Fibroblast of skin of right quadriceps (primary cell): ENCODE data around the gene HES6.

Experiments used
- DNase-seq: peaks from one replicate; pipeline ENCODE4 v3.0.0-alpha.2; 2013

HES6 gene

DNA sequence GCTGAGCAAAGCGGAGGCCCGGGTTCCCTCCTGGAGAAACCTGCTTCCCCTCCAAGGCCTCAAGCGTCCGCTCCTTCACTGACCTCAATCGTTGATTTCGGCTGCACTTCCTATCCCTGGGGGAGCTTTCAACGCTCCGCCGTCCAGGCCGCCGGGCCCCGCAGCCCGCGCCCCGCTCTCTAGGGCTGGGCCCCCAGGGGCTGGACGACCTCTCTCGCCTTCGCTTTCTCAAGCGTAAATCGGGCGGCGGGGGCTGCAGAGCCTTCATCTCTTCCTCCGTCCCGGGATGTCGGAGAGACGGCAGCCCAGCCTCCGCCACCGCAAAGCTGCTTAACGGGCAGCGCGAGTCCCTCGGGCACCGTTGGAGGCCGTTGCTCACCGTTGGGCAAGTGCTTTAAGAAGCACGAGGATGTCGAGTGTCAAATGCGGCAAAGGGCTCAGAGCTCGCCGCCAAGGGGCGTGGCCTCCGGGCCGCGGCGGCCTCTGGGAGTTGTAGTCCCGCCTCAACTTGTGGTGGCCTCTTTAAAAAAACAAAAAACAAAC lies 8.5 kb downstream of the HES6 start:
- peak; percentile 30 for DNase-seq

DNA sequence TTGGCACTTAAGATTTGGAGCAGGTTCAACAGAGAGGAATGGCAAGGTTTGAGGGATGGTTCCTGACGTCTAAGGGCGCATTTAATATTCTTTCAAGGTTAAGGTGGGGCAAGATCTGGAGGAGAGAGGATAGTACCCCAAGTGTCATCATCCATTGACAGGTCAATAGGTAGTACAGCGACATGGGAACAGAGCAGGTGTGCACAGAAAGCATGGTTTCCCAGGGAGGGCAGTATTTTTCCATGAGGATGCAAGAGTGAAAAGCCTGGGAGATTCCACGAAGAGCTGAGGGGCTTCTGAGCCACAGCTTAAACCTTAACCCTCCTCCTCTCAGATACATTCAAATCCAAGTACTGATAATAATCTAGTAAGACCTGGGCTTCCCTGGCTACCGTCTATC lies 9.1 kb downstream of the HES6 start:
- no peak for DNase-seq

DNA sequence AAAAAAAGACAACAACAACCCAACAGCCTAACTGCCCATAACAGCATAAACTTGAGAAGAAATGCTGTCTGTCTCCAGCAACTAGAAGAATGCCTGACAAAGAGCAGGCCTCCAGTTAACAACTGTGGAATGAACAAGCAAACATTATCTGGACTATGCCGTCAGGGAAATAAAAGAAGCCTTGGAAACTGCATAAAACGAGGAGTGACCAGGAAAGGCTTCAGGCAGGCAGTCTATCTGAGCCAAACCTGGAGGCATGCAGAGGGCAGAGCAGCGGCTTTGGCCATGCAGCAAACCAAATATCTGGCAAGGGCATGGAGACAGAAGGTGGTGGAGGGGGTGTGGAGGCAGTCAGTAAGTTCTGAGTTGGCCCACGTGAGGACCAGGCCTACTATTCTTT lies 11.1 kb downstream of the HES6 start:
- no peak for DNase-seq

DNA sequence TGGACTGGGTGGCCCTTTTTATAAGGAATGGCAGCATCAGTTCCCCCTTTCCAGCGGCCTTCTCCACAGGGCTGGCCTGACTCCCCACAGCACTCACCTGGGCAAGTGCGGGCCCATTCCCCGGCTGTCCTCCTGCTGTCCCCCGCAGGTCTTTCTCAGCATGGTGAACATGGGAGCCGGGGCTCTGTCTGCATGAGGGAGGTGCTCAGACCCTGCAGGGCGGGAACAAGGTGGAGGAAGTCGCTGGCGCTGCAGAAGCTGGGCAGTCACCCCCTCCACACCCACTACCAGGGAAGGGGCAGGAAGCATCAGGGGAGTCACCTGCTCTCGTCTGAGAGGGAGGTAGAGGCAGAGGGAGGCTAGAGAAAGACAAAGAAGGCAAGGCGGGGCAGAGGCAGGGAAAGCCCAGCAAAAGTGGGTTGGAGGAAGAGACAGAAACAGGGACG lies 12.2 kb downstream of the HES6 start:
- DNase-seq, result no peak

DNA sequence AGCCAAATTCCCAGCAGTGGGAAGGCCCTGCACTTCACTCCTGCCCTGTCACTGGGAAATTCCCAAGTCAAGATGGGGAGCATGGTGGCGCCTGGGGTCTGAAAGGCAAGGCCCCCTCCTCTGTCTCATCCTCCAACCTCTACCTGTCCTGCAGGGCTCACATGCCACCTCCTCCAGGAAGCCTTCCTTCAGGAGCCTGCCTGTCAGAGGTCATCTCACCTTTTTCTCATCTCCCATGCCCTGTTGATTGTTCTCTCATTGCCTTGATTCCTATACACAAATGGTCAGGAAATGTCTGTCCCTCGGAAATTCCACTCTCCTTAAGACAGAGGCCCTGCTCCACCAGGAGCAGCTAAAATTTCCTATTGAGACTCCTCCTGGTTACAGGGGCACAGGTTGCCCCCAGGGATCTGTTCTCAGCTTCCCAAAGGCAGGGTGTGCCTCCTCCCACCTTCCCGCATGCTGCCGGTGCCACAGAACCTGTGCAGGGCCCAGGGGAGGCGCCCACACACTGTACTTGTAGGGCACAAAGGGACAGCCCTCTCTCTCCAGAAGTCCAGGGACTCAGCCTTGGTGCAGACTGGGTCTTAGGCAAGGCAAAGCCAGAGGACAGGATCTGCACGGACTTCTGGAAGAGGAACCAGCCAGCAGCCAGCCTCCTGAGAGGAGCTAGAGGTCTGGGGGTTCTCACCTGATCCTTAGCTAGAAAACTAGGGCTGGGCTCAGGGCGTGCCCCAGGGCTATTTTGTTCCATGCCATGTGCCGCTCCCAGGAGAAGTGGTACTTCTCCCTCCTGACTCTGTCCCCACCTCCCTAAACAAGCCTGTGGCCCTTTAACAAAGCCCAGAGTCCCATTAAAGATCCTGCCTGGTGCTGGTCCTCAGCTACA lies 12.9 kb downstream of the HES6 start:
- no peak for DNase-seq

DNA sequence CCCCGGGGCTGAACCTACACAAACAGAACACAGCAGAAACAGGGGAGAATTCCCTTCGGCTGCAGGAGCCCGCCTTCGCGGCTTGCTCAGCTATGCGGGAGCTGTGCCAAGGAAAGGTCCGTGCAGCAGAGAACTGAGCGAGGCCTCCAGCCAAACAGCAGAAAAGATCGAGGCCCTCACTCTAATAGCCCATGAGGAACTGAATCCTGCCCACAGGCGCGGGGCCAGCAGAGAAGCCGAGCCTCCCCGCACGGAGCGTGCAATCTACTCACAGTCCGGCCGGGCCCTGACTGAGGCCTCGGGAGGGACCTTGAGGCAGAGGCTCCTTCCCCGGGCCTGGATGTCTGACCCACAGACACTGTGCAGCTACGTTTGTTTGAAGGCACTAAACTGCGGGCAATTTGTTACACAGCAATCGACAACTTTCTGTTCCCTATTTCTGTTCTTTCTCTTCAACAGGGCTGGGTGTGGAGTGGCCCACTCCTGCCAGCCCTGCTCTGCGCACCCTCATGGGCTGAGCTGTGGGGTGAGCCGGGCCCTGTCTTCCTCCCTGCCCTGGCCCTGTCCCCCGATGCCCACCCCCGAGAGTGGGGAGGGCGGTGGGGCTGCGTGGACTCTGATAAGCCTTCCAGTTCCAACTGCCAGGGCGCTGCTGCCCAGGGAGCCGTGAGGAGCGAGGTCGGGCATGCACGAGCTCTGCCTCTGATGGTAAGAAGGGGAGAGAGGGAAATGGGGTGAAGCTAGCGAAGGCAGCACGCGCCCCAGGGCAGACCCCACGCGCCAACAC lies 13.7 kb downstream of the HES6 start:
- peak; percentile 32 for DNase-seq

DNA sequence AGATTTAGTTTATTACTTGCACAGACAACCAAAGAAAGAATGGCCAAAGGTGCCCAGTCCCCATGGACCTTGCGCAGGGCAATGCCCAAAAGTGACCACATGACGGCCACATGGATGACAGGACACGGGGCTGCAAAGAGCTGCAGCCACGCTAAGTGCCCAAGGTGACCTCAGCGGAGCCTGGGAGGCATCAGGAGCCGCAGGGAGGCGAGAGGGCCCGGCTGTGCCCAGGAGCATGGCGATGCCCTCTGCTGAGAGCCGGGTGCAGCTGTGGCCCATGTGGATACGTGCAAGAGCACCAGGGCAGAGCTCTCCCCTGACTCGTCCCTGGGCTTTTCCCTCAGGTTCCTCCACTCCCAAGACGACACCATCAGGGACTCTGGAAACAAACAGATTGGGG lies 14.7 kb downstream of the HES6 start:
- DNase-seq, result no peak

DNA sequence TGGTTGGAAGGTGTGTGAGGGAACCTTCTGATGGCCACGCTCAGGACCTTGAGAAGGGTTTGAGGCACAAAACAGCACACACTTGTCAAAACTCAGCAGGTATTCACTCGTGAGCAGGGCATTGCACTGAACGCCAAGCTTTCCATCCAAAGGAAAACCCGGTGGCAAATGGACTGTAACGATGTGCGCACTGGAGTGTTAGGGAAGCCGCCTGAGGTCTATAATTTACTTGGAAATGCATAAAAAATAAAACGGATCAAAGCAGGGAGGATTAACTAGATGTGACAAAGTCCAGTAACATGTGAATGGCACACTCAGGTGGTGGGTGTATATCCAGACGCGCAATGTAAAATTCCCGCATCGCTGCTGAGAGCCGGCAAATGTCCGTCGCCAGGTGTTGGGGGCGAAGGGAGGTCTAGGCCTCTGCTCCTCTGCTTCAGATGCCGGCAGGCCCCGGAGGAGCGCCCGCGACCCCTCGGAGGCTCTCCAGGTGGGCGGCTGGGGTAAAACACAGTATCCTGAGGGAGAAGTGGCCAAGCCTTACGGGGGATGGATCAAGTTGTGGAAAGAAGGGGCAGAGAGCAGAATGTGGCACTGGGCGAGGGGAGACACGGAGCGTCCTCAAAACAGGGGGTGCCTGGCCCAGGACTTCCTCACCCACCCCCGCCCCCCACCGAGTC lies 15.3 kb downstream of the HES6 start:
- no peak for DNase-seq

DNA sequence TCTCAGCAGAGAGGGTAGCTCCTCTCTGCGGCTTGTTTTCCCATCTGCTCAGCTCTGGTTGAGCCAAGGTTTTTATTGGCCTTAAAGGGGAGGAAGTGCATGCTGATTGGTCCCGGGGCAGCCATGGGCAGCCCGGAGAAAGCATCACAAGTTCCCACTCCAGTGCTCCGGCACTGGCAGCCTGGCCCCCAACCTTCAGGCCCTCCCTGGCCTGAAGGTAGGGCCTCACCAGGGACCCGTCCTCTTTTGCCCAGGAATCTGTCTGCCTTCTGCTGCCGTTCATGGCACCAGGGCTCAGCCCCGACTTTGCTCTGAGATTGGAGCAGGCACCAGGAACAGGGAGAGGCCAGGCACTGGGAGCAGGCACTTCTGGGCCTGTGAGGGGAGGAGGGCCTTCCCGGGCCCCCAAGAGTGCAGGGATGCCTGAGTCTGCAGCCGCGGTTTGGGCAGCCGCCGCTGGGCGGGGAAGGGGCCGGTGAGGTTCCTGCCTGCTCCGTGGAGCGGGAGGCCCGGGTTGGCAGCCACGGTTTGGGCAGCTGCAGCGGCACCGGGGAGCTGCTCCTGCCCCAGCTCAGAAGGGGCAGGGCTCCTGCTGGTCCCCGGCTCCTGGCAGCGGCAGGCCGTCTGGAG lies 18.8 kb downstream of the HES6 start:
- no peak for DNase-seq

DNA sequence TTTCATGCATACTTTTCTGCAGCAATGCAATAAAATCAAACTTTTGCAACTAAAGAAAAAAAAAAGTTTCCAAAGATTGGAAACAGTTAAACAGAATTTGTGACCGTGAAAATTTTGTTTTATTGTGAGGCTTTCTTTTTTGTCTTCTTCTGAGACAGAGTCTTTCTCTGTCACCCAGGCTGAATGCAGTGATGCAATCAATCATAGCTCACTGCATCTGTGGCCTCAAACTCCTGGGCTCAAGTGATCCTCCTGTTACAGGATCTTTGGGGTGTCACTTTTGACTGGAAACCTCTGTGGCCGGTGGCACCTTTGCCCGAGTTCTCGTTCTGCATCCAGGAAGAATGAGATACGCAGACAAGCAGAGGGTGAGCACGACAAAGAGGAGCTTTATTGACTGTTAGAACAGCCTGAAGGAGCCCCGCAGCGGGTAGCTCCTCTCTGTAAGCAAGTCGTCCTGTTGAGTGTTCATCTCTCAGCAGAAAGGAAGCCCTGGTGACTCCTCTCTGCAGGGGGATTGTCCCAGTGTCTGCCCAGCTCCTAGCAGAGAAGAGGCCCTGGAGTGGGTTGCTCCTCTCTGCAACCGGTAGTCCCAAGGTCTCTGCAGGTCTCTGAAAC lies 19.5 kb downstream of the HES6 start:
- DNase-seq, result no peak

DNA sequence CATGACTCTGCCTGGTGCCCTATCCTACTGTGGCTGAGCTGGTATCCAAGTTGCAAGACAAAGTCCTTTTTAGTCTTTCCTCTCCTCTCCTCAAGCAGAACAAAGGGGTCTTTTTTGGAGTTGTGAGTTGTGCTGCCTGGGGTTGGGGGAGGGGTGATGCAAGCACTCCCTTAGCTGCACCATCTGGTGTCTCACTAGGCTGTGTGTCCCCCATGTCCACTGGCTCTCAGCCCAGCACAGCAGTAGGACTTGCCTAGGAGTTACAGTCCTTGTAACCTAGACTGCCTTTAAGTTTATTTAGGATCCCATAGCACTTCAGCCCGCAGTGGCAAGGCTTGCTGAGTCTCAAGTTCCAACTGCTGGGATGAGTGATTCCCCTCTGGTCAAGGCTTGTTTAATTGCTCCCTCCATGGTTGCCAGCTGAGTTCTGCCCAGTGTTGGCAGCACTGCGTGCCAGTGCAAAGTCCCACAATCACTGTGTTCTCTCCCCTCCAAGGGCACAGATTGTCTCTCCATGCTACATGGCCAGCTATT lies 23.1 kb downstream of the HES6 start:
- no peak for DNase-seq

DNA sequence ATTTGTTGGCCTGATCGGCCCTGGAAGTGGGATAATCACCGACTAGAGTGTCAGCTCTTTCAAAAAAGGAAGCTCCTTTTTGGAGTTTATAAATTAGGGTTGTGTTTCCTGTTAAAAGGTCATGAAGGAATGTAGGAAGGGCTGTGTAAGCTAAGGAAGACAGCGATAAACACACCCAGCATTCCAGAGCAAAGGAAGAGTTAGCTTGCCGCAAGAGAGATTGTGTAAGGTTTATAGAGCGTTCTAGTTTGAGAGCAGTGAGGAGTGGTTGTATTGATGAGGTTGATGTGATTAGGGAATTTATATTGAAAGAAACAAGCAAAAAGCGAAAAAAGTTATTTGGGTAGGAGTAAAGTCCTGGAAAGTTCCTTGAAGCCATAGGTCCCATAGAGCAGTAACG lies 32.8 kb downstream of the HES6 start:
- no peak for DNase-seq

DNA sequence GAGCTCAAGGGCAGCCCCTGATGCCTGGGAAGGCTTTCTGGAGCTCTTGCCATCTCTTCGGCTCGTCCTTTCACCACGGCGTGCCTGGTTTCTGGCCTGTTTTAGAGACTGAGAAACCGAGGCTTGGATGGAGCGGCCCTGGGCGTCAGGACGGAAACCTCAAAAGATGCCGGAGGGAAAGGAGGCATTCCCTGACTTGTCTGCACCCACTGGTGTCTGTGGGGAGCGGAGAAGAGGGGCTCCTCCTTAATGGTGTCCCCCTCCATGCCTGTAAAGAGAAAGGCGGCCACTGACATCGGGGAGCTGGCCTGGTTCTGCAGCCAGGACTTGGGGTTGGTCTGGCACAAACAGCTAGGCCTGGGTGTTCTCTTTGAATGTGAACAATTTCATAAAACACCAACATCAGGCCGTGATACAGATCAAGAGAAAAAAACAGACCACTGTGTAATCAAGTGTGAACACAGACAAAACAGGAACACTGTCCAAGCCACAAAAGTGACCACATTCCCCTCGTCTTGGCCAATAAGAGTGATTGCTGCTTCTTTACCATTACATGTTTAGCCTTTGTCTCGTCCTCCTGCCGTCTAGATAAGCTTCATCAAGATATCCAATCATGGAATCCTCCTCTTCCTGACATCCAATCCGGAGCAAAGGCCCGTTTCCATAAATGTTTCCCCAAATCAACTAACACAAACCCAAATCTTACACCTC lies 35.7 kb downstream of the HES6 start:
- no peak for DNase-seq

DNA sequence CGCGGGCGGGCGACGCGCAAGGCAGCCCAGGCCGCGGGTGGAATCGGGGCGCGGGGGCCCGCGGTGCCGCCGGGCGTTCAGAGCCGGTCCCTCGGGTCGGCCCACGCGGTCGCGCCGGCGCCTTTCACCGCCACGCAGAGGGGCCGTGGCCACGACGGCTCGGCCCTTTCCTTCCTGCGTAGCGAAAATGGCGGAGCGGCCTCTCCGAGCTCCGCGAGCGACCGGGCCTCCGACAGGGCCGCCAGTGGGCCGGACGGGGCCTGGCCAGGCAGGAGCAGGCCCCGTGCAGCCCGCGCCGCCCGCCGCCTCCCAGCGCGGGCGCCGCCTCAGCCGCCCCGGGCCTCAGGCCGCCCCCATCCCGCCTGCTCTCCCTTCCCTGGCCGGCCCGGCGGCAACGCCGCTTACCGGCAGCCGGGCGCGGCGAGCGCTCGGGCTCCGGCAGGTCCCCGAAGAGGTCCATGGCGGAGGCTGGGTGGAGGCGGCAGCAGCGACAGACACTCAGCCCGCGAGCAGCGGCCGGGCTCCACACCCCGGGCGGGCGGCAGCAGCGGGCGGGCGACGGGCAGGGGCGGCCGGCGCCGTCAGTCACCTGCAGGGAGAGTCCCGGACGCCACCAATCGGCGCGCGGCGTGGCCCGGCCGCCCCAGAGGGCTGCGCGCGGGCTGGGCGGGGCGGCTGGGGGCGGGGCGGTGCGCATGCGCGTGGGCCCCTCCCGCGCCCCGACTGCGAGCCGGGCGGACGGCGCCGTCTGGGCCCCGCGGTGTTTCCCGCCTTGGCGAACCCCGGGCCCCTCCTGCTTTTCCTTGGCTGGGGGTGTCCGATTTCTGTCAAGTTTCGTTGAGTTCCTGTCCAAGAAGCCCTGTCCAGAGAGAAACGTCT lies 36.5 kb downstream of the HES6 start, which contains the start of gene ILKAP:
TSS of gene ILKAP (minus strand) at position 602 of the 879 bp plus-strand sequence. CDS start at position 460, 142 bp downstream.
- DNase-seq, result peak; percentile 80

DNA sequence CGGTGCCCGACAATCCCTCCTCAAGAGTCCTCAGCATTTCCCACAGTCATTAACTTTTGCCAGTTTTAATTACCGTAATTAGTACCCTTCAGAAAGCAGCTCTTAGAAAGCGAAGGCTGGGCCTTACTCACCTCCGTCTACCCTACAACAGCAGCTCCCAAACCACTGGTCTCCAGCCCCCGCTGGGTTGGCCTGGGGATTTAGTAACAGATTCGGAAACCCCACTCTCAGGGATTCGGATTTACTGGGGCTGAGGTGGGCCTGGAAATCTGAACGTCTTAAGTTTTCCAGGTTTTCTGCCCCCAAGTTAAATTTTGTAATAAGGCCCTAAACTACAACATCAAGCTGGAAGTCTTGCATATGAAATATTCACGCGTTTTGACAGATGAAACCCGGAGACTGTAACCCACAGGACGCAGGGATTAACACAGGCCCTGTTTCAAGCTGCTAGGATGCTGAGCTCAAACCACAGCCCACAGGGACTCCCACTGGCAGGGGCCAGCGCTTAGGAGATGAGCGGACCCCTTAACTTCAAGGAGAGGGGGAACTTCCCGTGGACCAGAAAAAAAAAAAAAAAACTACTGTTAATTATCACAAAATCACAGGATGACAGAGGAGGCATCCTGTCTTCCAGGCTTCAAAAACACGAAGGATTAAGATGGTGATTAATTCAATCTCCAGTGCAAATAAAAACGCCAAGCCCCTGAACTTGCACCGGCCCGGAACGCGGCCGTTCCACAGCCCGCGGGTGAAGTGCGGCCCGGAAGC lies 37.3 kb downstream of the HES6 start:
- DNase-seq, result no peak

DNA sequence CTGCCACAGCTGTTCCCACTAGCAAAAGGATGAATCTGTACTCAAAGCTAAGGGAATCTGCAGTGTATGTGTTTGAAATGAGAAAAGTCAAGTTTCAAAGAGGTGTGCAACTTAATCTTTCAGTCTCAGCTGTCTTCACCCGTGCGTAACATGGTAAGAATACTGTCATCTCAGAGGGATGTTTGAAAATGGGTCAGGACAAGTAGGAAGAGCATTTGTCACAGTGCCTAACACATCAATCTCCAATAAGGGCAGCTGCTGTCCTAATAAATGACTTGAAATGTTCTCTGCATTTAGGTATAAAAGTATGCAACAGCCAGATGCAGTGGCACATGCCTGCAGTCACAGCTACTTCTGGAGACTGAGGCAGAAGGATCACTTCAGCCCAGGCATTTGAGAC lies 49.4 kb downstream of the HES6 start:
- DNase-seq, result no peak
